Cardiac muscle cell (in vitro differentiated cells and primary cell): Measurements from ENCODE around the gene PTPRD. TPM values are rescaled to one million over a fixed set of nuclear protein-coding genes. Genes with fewer than 3 reads are reported as not detected.
A peak's percentile ranks its signal among the peaks of the same experiment; 100 is the strongest.

Source experiments
- DNase-seq, 2 donors: peaks; one replicate each; pipeline versions ENCODE4 v3.0.0 to v3.0.0-alpha.2; 2010 to 2017; ENCODE audit warnings: low read depth in 1 of 2, low spot score in 1 of 2
- H3K27ac ChIP-seq: fragments of 200-600 bp; sonication (generic); 2 replicates; pipeline ENCODE4 v1.5.1; 2016
- H3K27me3 ChIP-seq: fragments of 200-600 bp; sonication (generic); 2 replicates; pipeline ENCODE4 v1.6.0; 2016; ENCODE audit warnings: control low read depth
- H3K36me3 ChIP-seq: fragments of 200-600 bp; sonication (generic); 2 replicates; pipeline ENCODE4 v1.5.1; 2016; ENCODE audit warnings: control low read depth
- H3K4me1 ChIP-seq: fragments of 200-600 bp; sonication (generic); 2 replicates; pipeline ENCODE4 v1.8.1; 2017; ENCODE audit warnings: low read depth, mild to moderate bottlenecking, mixed run types
- H3K4me3 ChIP-seq: fragments of 200-600 bp; sonication (generic); 2 replicates; pipeline ENCODE4 v1.5.1; 2016; ENCODE audit warnings: mild to moderate bottlenecking
- H3K9me3 ChIP-seq: fragments of 200-600 bp; sonication (generic); 2 replicates; pipeline ENCODE4 v1.5.1; 2017; ENCODE audit warnings: low read depth, mild to moderate bottlenecking, control low read depth
- CTCF ChIP-seq: IDR thresholded peaks from 2 replicates; pipeline ENCODE4 v1.5.1; 2012; ENCODE audit warnings: low read depth, mild to moderate bottlenecking, low read length
- polyA plus RNA-seq: library from polyadenylated mRNA; unstranded; fragments of >200 nt; fragmentation: Nextera tagmentation; extraction: Ambion mirVana; gene quantifications from 2 replicates; pipeline ENCODE4 v1.2.1, GENCODE V29; 2016
- total RNA-seq: library from RNA; depleted of rRNA; stranded (reverse); fragments of >200 nt; gene quantifications from 2 replicates; pipeline ENCODE4 v1.2.3, GENCODE V29; 2016

Gene PTPRD
- total and polyA plus RNA-seq, 2 experiments from 2014 or later = 37.0 to 287 TPM

- H3K9me3 ChIP-seq = no peaks in the 10 kb centered on the region
Measured at GRCh38 chr9:9523476-9524139, 1089.2 kb downstream of the PTPRD start.

GRCh38 chr9:9522406-9522805, 1090.4 kb downstream of the PTPRD start:
- no peak for TF ChIP-seq CTCF
- no peaks in the 10 kb centered on the region for H3K27me3 ChIP-seq
- peaks cover 39% of the 10 kb centered on the region for H3K4me1 ChIP-seq
- H3K4me3 ChIP-seq = no peak overlapping the region
- no peaks in the 10 kb centered on the region for H3K9me3 ChIP-seq
- peak overlapping the region; percentile 78 for H3K27ac ChIP-seq
- no peaks in the 10 kb centered on the region for H3K36me3 ChIP-seq
- DNase-seq = no peak

More at GRCh38 chr9:9523476-9524139, 1089.2 kb downstream of the PTPRD start:
- no peaks in the 10 kb centered on the region for H3K36me3 ChIP-seq
- no peak for TF ChIP-seq CTCF
- H3K4me1 ChIP-seq = peaks cover 32% of the 10 kb centered on the region
- peak overlapping the region; percentile 78 for H3K27ac ChIP-seq
- DNase-seq = peak in 1 of 2 donors; percentile 46
- no peaks in the 10 kb centered on the region for H3K27me3 ChIP-seq
- H3K4me3 ChIP-seq = no peak overlapping the region

GRCh38 chr9:9521033-9521779, 1091.6 kb downstream of the PTPRD start:
- TF ChIP-seq CTCF = no peak
- Histone ChIP-seq H3K27me3 (no peaks in the 10 kb centered on the region), H3K4me3 (no peak overlapping the region), H3K9me3 (no peaks in the 10 kb centered on the region), H3K4me1 (peaks cover 39% of the 10 kb centered on the region), H3K36me3 (no peaks in the 10 kb centered on the region), H3K27ac (no peak overlapping the region)
- peak in 1 of 2 donors; percentile 24 for DNase-seq

- Histone ChIP-seq H3K4me3 (no peak overlapping the region), H3K9me3 (no peaks in the 10 kb centered on the region), H3K36me3 (no peaks in the 10 kb centered on the region), H3K27ac (no peak overlapping the region), H3K27me3 (no peaks in the 10 kb centered on the region), H3K4me1 (no peaks in the 10 kb centered on the region)
- no peak for TF ChIP-seq CTCF
- DNase-seq = no peak
Measured at GRCh38 chr9:9504869-9505268, 1107.9 kb downstream of the PTPRD start.

GRCh38 chr9:9499546-9499945, 1113.3 kb downstream of the PTPRD start:
- Histone ChIP-seq H3K9me3 (no peaks in the 10 kb centered on the region), H3K4me3 (no peak overlapping the region), H3K36me3 (no peaks in the 10 kb centered on the region), H3K27me3 (no peaks in the 10 kb centered on the region), H3K27ac (no peak overlapping the region), H3K4me1 (no peaks in the 10 kb centered on the region)
- TF ChIP-seq CTCF = no peak
- no peak for DNase-seq
